ENCODE results near the gene BMP6. TPM values are rescaled to one million over a fixed set of nuclear protein-coding genes. Genes with fewer than 3 reads are reported as not detected.

BMP6 gene
- total RNA-seq (not detected), total RNA-seq (0 to 5.0 (median 0.27) reads per million in 172 experiments)
- 0.10 TPM for polyA plus RNA-seq (2013, experiment 1 of 2)
- polyA plus RNA-seq (2013, experiment 2 of 2): 0.37 TPM

DNA sequence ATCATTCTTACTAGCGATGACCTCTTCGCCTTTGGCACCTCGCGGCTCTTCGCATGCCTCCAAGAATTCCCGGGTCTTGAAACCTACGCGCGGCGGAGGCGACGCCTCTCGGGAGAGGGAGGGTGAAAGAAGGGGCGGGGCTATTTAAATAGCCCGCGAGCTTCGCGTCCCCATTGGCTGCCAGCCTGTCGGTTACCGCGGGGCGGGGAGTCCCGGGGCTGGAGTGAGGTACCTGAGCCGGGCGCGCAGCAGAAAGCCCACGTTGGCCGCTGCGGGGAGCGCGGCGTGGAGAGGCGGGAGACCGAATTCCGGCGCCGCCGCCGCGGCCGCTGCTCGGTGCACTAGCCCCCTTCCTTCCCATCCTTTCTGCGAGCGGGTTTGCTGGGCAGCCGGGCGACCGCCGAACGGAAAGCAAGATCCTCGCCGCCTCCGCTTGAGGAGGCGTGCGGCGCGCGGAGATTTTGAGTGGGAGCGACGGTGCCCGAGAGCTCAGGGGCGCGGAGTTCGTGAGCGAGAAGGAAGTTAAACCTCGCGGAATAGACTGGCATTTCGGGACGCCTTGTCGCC is at the start of gene BMP6:
Gene BMP6 (plus strand): TSS at position 251 of the 567 bp plus-strand sequence. CDS start 857 bp downstream, outside the sequence.
- Histone ChIP-seq H3K36me3 (ENCODE audit: insufficient read depth, low read length) (no peaks in the 10 kb centered on the region), H3K4me3 (ENCODE audit: low read length) (peak within 1 kb of the TSS; percentile 34), H3K4me1 (ENCODE audit: insufficient read depth, low read length) (peaks cover 28% of the 10 kb centered on the region), H3K27ac (ENCODE audit: low read depth in 1 of 2, low read length in 2 of 2) (no peak within 1 kb of the TSS), H3K27me3 (ENCODE audit: control insufficient read depth in 1 of 2, insufficient read depth in 2 of 2, low read length in 2 of 2) (peaks cover 53 to 54% of the 10 kb centered on the region in 2 experiments), H3K9me3 (ENCODE audit: control insufficient read depth in 1 of 2, insufficient read depth in 1 of 2, low read length in 2 of 2) (peaks cover 0 to 7% of the 10 kb centered on the region in 2 experiments)
- no peaks in the 10 kb centered on the region for H3K9me3 Mint-ChIP-seq
- intact Hi-C loops (cut with DNase I, micrococcal nuclease): loop anchor here in 1 of 2 experiments (2.0 kb wide), 1 partner anchor 333 kb away; no protein-coding TSS in a partner anchor
- no peaks in the 10 kb centered on the region for H3K36me3 Mint-ChIP-seq (ENCODE audit: low read depth)
- DNase-seq: peak in 12 of 14 experiments; percentile 5 to 68 (median 40)
- H3K4me1 Mint-ChIP-seq (ENCODE audit: low read depth): peaks cover 11% of the 10 kb centered on the region
- H3K27ac Mint-ChIP-seq: no peak within 1 kb of the TSS
- TF ChIP-seq, protein P1, sequence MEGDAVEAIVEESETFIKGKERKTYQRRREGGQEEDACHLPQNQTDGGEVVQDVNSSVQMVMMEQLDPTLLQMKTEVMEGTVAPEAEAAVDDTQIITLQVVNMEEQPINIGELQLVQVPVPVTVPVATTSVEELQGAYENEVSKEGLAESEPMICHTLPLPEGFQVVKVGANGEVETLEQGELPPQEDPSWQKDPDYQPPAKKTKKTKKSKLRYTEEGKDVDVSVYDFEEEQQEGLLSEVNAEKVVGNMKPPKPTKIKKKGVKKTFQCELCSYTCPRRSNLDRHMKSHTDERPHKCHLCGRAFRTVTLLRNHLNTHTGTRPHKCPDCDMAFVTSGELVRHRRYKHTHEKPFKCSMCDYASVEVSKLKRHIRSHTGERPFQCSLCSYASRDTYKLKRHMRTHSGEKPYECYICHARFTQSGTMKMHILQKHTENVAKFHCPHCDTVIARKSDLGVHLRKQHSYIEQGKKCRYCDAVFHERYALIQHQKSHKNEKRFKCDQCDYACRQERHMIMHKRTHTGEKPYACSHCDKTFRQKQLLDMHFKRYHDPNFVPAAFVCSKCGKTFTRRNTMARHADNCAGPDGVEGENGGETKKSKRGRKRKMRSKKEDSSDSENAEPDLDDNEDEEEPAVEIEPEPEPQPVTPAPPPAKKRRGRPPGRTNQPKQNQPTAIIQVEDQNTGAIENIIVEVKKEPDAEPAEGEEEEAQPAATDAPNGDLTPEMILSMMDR (IDR thresholded peaks at IDR 0.05): no peak
- H3K27me3 Mint-ChIP-seq: peaks cover 80% of the 10 kb centered on the region
- CTCF ChIA-PET: no interaction called here
- peak within 1 kb of the TSS; percentile 83 for H3K4me3 Mint-ChIP-seq
- peak; percentile 77 for ATAC-seq (ENCODE audit: poor library complexity)
- POLR2A ChIA-PET: interaction anchor here (1.0 kb wide), 1 partner anchor 377 kb away, joined by 3 read pairs; the partner anchor contains the start of gene EEF1E1

- H3K4me1 ChIP-seq (ENCODE audit: insufficient read depth, low read length): no peaks in the 10 kb centered on the region
- peaks cover 41% of the 10 kb centered on the region for H3K27me3 Mint-ChIP-seq
- H3K27ac Mint-ChIP-seq: no peak overlapping the region
- H3K36me3 ChIP-seq (ENCODE audit: insufficient read depth, low read length): no peaks in the 10 kb centered on the region
- H3K27ac ChIP-seq (ENCODE audit: low read depth in 1 of 2, low read length in 2 of 2): no peak overlapping the region
- CTCF ChIA-PET: no interaction called here
- no peaks in the 10 kb centered on the region for H3K9me3 Mint-ChIP-seq
- no peaks in the 10 kb centered on the region for H3K4me1 Mint-ChIP-seq (ENCODE audit: low read depth)
- TF ChIP-seq, protein P1 (IDR thresholded peaks at IDR 0.05): no peak
- DNase-seq (no peak), ATAC-seq (ENCODE audit: poor library complexity) (no peak)
- H3K27me3 ChIP-seq (ENCODE audit: control insufficient read depth in 1 of 2, insufficient read depth in 2 of 2, low read length in 2 of 2): no peaks in the 10 kb centered on the region
- POLR2A ChIA-PET: no interaction called here
- H3K4me3 ChIP-seq (ENCODE audit: low read length): no peak overlapping the region
- no peaks in the 10 kb centered on the region for H3K9me3 ChIP-seq (ENCODE audit: control insufficient read depth in 1 of 2, insufficient read depth in 1 of 2, low read length in 2 of 2)
- no peak overlapping the region for H3K4me3 Mint-ChIP-seq
- no peaks in the 10 kb centered on the region for H3K36me3 Mint-ChIP-seq (ENCODE audit: low read depth)
- intact Hi-C loops (cut with DNase I, micrococcal nuclease): no loop called here
Observed at GRCh38 chr6:7677229-7677628, 48.7 kb upstream of the BMP6 start.

DNA sequence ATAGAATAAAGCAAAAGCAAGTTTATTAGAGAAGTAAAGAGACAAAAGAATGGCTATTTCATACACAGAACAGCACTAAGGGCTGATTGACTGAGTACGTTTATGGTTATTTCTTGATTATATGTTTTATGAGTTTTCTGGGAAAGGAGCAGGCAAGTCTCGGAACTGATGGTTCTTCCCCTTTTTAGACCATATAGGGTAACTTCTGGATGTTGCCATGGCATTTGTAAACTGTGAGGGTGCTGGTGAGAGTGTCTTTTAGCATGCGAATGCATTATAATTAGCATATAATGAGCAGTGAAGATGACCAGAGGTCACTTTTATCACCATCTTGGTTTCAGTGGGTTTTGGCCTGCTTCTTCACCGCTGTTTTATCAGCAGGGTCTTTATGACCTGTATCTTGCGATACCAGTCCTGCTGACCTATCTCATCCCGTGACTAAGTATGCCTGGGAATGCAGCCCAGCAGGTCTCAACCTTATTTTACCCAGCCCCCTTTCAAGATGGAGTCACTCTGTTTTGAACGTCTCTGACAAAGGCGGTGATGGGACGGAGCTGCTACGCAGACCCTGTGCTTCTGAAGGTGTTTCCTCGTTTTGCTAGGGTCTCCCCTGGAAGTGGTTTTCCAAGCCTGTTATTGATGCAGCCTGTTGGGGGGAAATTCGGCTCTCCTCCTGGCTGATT is 45.4 kb upstream of the BMP6 start:
- Mint-ChIP-seq H3K9me3 (no peaks in the 10 kb centered on the region), H3K4me1 (ENCODE audit: low read depth) (no peaks in the 10 kb centered on the region), H3K27me3 (peaks cover 32% of the 10 kb centered on the region), H3K36me3 (ENCODE audit: low read depth) (no peaks in the 10 kb centered on the region), H3K4me3 (no peak overlapping the region), H3K27ac (no peak overlapping the region)
- ChIA-PET POLR2A (no interaction called here), CTCF (no interaction called here)
- no peak overlapping the region for H3K27ac ChIP-seq (ENCODE audit: low read depth in 1 of 2, low read length in 2 of 2)
- H3K4me1 ChIP-seq (ENCODE audit: insufficient read depth, low read length): no peaks in the 10 kb centered on the region
- no peaks in the 10 kb centered on the region for H3K27me3 ChIP-seq (ENCODE audit: control insufficient read depth in 1 of 2, insufficient read depth in 2 of 2, low read length in 2 of 2)
- no peak overlapping the region for H3K4me3 ChIP-seq (ENCODE audit: low read length)
- H3K9me3 ChIP-seq (ENCODE audit: control insufficient read depth in 1 of 2, insufficient read depth in 1 of 2, low read length in 2 of 2): no peaks in the 10 kb centered on the region
- H3K36me3 ChIP-seq (ENCODE audit: insufficient read depth, low read length): no peaks in the 10 kb centered on the region
- TF ChIP-seq, protein P1 (IDR thresholded peaks at IDR 0.05): no peak
- intact Hi-C loops (cut with DNase I, micrococcal nuclease): no loop called here
- DNase-seq (no peak), ATAC-seq (ENCODE audit: poor library complexity) (no peak)

Data from CD4-positive, alpha-beta T cell (primary cell).